KBM-7 (cell line): ENCODE measurements around the gene SUSD6.
"Not testable (repeated sequence)": the region's sequence is repeated elsewhere in the genome, so short reads cannot be mapped to it uniquely, and the experiment has no call there.

Experiments
- DNase-seq: peaks from one replicate; pipeline ENCODE4 v3.0.0-alpha.2; 2015
- in situ Hi-C: fragments of 300-500 bp; cut with MboI; formaldehyde crosslinking; loops from 2 replicates; pipeline ENCODE4 v1.14.3; 2020; ENCODE audit warnings: low sequenced_read_pairs, low pct_unique_long_range_greater_than_20kb, mixed read lengths

SUSD6 gene

GRCh38 chr14:69584389-69584788, 27.0 kb upstream of the SUSD6 start:
- in situ Hi-C loops, result no loop called here
- DNase-seq, result no peak

- DNase-seq, result peak; percentile 30
- in situ Hi-C loops, result no loop called here
Observed at GRCh38 chr14:69586404-69586803, 25.0 kb upstream of the SUSD6 start.

- in situ Hi-C loops, result no loop called here
- DNase-seq, result no peak
Observed at GRCh38 chr14:69587389-69587788, 24.0 kb upstream of the SUSD6 start.

- in situ Hi-C loops, result no loop called here
Observed at GRCh38 chr14:69591317-69591716, 20.1 kb upstream of the SUSD6 start.

GRCh38 chr14:69593018-69593677, 18.2 kb upstream of the SUSD6 start:
- no peak for DNase-seq

More at GRCh38 chr14:69591317-69591716, 20.1 kb upstream of the SUSD6 start:
- DNase-seq, result no peak

GRCh38 chr14:69594846-69595245, 16.6 kb upstream of the SUSD6 start:
- in situ Hi-C loops, result no loop called here
- DNase-seq, result no peak

More at GRCh38 chr14:69593018-69593677, 18.2 kb upstream of the SUSD6 start:
- in situ Hi-C loops, result no loop called here

GRCh38 chr14:69595336-69595735, 16.1 kb upstream of the SUSD6 start:
- in situ Hi-C loops, result no loop called here
- no peak for DNase-seq

GRCh38 chr14:69599431-69599830, 12.0 kb upstream of the SUSD6 start:
- DNase-seq, in situ Hi-C loops: not testable (repeated sequence)

GRCh38 chr14:69600304-69600891, 11.0 kb upstream of the SUSD6 start:
- DNase-seq, result no peak
- in situ Hi-C loops, result loop anchor here (10.0 kb wide), 1 partner anchor 114 kb away; no protein-coding TSS in a partner anchor

GRCh38 chr14:69605738-69606137, 5.7 kb upstream of the SUSD6 start:
- DNase-seq, result no peak
- in situ Hi-C loops, result loop anchor here (10.0 kb wide), 1 partner anchor 109 kb away; no protein-coding TSS in a partner anchor

- in situ Hi-C loops, result loop anchor here (10.0 kb wide), 1 partner anchor 108 kb away; no protein-coding TSS in a partner anchor
Observed at GRCh38 chr14:69606258-69607184, 4.9 kb upstream of the SUSD6 start.

GRCh38 chr14:69610020-69610873, 1.1 kb upstream of the SUSD6 start:
- no peak for DNase-seq
- in situ Hi-C loops, result no loop called here

More at GRCh38 chr14:69606258-69607184, 4.9 kb upstream of the SUSD6 start:
- no peak for DNase-seq

GRCh38 chr14:69610874-69611171, 573 bp upstream of the SUSD6 start:
- in situ Hi-C loops, result no loop called here
- no peak for DNase-seq

- in situ Hi-C loops, result no loop called here
- peak; percentile 61 for DNase-seq
Observed at GRCh38 chr14:69612014-69612782, 802 bp downstream of the SUSD6 start.

- no peak for DNase-seq
- in situ Hi-C loops, result no loop called here
Observed at GRCh38 chr14:69612783-69613130, 1.4 kb downstream of the SUSD6 start.

- in situ Hi-C loops, result no loop called here
Observed at GRCh38 chr14:69613312-69614073, 2.1 kb downstream of the SUSD6 start.

GRCh38 chr14:69614592-69614991, 3.2 kb downstream of the SUSD6 start:
- in situ Hi-C loops, result no loop called here
- peak; percentile 89 for DNase-seq

More at GRCh38 chr14:69613312-69614073, 2.1 kb downstream of the SUSD6 start:
- no peak for DNase-seq

GRCh38 chr14:69615121-69615495, 3.7 kb downstream of the SUSD6 start:
- in situ Hi-C loops, result no loop called here
- peak; percentile 24 for DNase-seq
